Measurements from ENCODE around the gene DES. TPM values are rescaled to one million over a fixed set of nuclear protein-coding genes. Genes with fewer than 3 reads are reported as not detected.

Gene DES
- polyA plus RNA-seq, 1 experiment, result 19.8 TPM

DNA sequence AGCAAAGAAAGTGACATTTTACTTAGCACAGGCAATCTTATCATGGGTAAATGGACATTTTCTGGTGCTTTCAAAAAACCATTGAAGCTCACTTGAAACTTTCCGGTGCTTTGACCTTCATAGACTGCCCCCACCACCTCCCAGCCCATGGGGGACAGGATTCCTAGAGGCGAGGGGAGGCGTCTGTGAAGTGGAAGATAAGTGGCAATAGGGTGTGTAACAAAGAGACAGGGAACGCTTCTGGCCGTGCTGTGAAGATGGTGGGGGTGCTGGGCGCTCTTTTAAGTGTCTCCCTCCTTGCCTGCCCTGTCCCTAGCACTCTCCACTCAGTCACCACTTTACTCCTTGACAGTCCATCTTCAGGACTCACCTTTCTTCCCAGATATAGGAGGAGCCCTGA is 57.1 kb downstream of the DES start:
- TF ChIP-seq, protein P1, sequence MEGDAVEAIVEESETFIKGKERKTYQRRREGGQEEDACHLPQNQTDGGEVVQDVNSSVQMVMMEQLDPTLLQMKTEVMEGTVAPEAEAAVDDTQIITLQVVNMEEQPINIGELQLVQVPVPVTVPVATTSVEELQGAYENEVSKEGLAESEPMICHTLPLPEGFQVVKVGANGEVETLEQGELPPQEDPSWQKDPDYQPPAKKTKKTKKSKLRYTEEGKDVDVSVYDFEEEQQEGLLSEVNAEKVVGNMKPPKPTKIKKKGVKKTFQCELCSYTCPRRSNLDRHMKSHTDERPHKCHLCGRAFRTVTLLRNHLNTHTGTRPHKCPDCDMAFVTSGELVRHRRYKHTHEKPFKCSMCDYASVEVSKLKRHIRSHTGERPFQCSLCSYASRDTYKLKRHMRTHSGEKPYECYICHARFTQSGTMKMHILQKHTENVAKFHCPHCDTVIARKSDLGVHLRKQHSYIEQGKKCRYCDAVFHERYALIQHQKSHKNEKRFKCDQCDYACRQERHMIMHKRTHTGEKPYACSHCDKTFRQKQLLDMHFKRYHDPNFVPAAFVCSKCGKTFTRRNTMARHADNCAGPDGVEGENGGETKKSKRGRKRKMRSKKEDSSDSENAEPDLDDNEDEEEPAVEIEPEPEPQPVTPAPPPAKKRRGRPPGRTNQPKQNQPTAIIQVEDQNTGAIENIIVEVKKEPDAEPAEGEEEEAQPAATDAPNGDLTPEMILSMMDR (IDR thresholded peaks at IDR 0.05; ENCODE audit: low read depth, low read length), result no peak
- H3K27ac ChIP-seq (ENCODE audit: low read depth, low read length), result peak overlapping the region; percentile 73
- no peak for DNase-seq (ENCODE audit: low read depth, low spot score)
- ChIA-PET CTCF (interaction anchor here (0.6 to 5.5 kb wide), 19 partner anchors 12 to 214 kb away, joined by 3 to 69 read pairs (median 13); partner anchors contain the start of gene GMPPA), POLR2A (no interaction called here)
- no peaks in the 10 kb centered on the region for H3K27me3 ChIP-seq (ENCODE audit: control insufficient read depth, insufficient read depth, low read length)
- no peak overlapping the region for H3K4me3 ChIP-seq (ENCODE audit: low read depth, low read length)
- no peaks in the 10 kb centered on the region; the same call in 1 of the 2 replicates for H3K9me3 ChIP-seq (ENCODE audit: control insufficient read depth, insufficient read depth, low read length)

DNA sequence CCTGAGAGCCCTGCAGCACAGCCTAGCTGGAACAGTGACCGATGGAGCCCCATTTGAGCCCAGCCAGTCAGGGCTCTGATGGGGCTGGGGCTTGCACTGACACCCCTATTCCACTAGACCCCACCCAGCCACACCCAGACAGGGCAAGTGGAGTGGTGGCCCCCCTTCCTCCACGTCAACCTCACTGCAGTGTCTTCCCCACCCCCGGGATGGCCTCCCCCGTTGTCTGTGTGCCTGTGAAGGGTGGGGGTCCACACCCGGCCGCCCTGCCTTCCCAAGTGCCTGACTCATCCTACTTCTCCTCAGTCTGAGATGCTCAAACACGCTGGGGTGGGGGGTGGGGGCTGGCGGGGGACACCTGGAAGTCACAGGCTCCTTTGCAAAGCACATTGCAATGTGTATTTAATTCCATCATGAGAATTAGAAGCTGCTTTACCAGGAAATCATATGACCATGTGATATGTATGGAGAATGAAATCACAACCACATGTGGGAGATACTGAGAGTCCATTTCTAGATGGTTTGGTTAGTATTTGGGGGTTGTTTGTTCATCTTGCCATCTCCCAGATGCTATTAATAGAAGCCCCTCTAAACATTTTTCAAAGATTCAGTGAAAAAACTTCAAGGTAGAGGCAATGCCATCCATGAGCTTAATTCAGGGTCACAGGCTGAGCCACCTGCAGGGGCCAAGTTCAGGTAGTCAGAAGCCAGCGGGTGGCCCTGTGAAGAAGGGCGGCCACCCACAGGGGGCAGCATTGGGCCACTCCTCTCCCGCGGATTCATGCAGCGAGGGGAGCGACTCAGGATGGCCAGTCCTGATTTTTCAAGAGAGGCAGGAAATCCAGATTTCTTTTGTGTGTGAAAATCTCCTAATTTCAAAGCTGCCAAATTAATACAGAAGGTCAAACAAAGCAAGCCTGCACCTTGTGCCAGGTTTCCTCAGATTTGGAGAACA is 57.8 kb downstream of the DES start:
- H3K4me3 ChIP-seq (ENCODE audit: low read depth, low read length), result no peak overlapping the region
- CTCF ChIA-PET, result interaction anchor here (0.5 to 5.5 kb wide), 36 partner anchors 8 to 415 kb away, joined by 3 to 69 read pairs (median 6); partner anchors contain the start of genes ASIC4, GMPPA and IHH
- POLR2A ChIA-PET, result no interaction called here
- TF ChIP-seq, protein P1 (IDR thresholded peaks at IDR 0.05; ENCODE audit: low read depth, low read length), result peak; percentile 93
- H3K9me3 ChIP-seq (ENCODE audit: control insufficient read depth, insufficient read depth, low read length), result no peaks in the 10 kb centered on the region; the same call in 1 of the 2 replicates
- H3K27me3 ChIP-seq (ENCODE audit: control insufficient read depth, insufficient read depth, low read length), result no peaks in the 10 kb centered on the region
- DNase-seq (ENCODE audit: low read depth, low spot score), result no peak
- H3K27ac ChIP-seq (ENCODE audit: low read depth, low read length), result peak overlapping the region; percentile 73

Other genes with a start within 250 kb of the DES start
- 0.26 and 0.53 TPM in 2 replicates for gene SLC23A3, start 248.3 kb upstream of the DES start, polyA plus RNA-seq (2011; rRNA removed)
- 28.0 and 29.9 TPM in 2 replicates for gene CNPPD1, start 241.5 kb upstream of the DES start, polyA plus RNA-seq (2011; rRNA removed)
- 71.7 and 78.7 TPM in 2 replicates for gene RETREG2, start 240.1 kb upstream of the DES start, polyA plus RNA-seq (2011; rRNA removed)
- gene ZFAND2B, start 211.6 kb upstream of the DES start, polyA plus RNA-seq (2011; rRNA removed), result 24.5 and 29.6 TPM in 2 replicates
- gene ABCB6, start 199.4 kb upstream of the DES start, polyA plus RNA-seq (2011; rRNA removed), result 20.9 and 22.2 TPM in 2 replicates
- 81.0 and 84.3 TPM in 2 replicates for gene ATG9A, start 188.7 kb upstream of the DES start, polyA plus RNA-seq (2011; rRNA removed)
- 20.3 and 22.0 TPM in 2 replicates for gene ANKZF1, start 188.6 kb upstream of the DES start, polyA plus RNA-seq (2011; rRNA removed)
- gene GLB1L, start 172.9 kb upstream of the DES start, polyA plus RNA-seq (2011; rRNA removed), result 8.8 and 9.6 TPM in 2 replicates
- gene STK16, start 172.9 kb upstream of the DES start, polyA plus RNA-seq (2011; rRNA removed), result 33.9 and 36.6 TPM in 2 replicates
- gene TUBA4B, start 165.1 kb upstream of the DES start, polyA plus RNA-seq (2011; rRNA removed), result not detected in 2 replicates
- gene TUBA4A, start 164.5 kb upstream of the DES start, polyA plus RNA-seq (2011; rRNA removed), result 22.4 and 22.6 TPM in 2 replicates
- gene DNAJB2, start 139.0 kb upstream of the DES start, polyA plus RNA-seq (2011; rRNA removed), result 40.6 and 41.1 TPM in 2 replicates
- gene PTPRN, start 109.0 kb upstream of the DES start, polyA plus RNA-seq (2011; rRNA removed), result 11.7 and 15.1 TPM in 2 replicates
- not detected in 2 replicates for gene RESP18, start 85.6 kb upstream of the DES start, polyA plus RNA-seq (2011; rRNA removed)
- 41.5 and 71.2 TPM in 2 replicates for gene DNPEP, start 30.5 kb upstream of the DES start, polyA plus RNA-seq (2011; rRNA removed)
- 28.0 and 32.8 TPM in 2 replicates for gene SPEG, start 16.5 kb downstream of the DES start, polyA plus RNA-seq (2011; rRNA removed)
- gene GMPPA, start 80.5 kb downstream of the DES start, polyA plus RNA-seq (2011; rRNA removed), result 90.1 and 97.7 TPM in 2 replicates
- gene ASIC4, start 96.1 kb downstream of the DES start, polyA plus RNA-seq (2011; rRNA removed), result not detected in 2 replicates
- gene CHPF, start 125.4 kb downstream of the DES start, polyA plus RNA-seq (2011; rRNA removed), result 24.4 and 37.2 TPM in 2 replicates
- 0.83 and 1.2 TPM in 2 replicates for gene TMEM198, start 125.7 kb downstream of the DES start, polyA plus RNA-seq (2011; rRNA removed)
- 35.5 and 46.8 TPM in 2 replicates for gene OBSL1, start 153.2 kb downstream of the DES start, polyA plus RNA-seq (2011; rRNA removed)
- gene INHA, start 153.9 kb downstream of the DES start, polyA plus RNA-seq (2011; rRNA removed), result 0.12 and 0.29 TPM in 2 replicates
- 7.7 and 11.8 TPM in 2 replicates for gene STK11IP, start 179.5 kb downstream of the DES start, polyA plus RNA-seq (2011; rRNA removed)
- gene SLC4A3, start 209.3 kb downstream of the DES start, polyA plus RNA-seq (2011; rRNA removed), result 3.3 and 5.2 TPM in 2 replicates